ENCODE data around the gene RBM26. TPM values are rescaled to one million over a fixed set of nuclear protein-coding genes. Genes with fewer than 3 reads are reported as not detected.

RBM26 gene
- total RNA-seq, 1 experiment from 2014 or later, result 65.7 TPM

GRCh38 chr13:79341202-79341601, 64.9 kb downstream of the RBM26 start:
- no TSS peak for BruUV-seq (replicated peaks)
- intact Hi-C loops (cut with micrococcal nuclease; ENCODE audit: unreplicated experiment), result no loop called here

DNA sequence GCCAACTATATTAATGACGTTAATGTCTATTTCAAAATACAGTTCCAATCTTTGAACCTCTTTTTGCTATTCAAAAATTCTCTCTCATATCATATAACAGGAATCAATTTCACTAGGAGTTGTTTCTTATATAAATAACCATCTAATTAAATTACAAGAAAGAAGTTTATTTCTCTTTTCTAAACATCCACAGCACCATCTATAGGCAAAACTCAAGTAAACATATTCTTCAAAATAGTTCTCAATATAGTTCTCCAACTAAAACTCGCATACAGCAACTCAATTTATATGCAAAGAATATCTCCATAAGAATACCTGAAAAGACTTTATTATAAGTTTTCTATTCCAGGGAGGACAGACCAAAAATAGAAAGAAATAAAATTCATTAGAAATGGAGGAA, 65.6 kb downstream of the RBM26 start:
- TF ChIP-seq, protein P1, sequence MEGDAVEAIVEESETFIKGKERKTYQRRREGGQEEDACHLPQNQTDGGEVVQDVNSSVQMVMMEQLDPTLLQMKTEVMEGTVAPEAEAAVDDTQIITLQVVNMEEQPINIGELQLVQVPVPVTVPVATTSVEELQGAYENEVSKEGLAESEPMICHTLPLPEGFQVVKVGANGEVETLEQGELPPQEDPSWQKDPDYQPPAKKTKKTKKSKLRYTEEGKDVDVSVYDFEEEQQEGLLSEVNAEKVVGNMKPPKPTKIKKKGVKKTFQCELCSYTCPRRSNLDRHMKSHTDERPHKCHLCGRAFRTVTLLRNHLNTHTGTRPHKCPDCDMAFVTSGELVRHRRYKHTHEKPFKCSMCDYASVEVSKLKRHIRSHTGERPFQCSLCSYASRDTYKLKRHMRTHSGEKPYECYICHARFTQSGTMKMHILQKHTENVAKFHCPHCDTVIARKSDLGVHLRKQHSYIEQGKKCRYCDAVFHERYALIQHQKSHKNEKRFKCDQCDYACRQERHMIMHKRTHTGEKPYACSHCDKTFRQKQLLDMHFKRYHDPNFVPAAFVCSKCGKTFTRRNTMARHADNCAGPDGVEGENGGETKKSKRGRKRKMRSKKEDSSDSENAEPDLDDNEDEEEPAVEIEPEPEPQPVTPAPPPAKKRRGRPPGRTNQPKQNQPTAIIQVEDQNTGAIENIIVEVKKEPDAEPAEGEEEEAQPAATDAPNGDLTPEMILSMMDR (conservative IDR thresholded peaks at IDR 0.05; ENCODE audit: low read depth, low read length), result no peak; the same call in 1 of the 2 replicates
- H3K9me3 ChIP-seq (ENCODE audit: low read depth, low read length, poor library complexity, severe bottlenecking), result no peaks in the 10 kb centered on the region
- DNase-seq (ENCODE audit: low spot score), result no peak
- H3K4me1 ChIP-seq (ENCODE audit: insufficient read depth, low read length, poor library complexity, severe bottlenecking), result peaks cover 4% of the 10 kb centered on the region
- no peak overlapping the region for H3K27ac ChIP-seq (ENCODE audit: low read depth, low read length, poor library complexity, severe bottlenecking)
- no peak overlapping the region for H3K4me3 ChIP-seq (ENCODE audit: low read depth, low read length, poor library complexity, severe bottlenecking)
- H3K27me3 ChIP-seq (replicated peaks; ENCODE audit: insufficient read depth, low read depth, low read length, poor library complexity), result no peaks in the 10 kb centered on the region
- intact Hi-C loops (cut with micrococcal nuclease; ENCODE audit: unreplicated experiment), result no loop called here
- H3K36me3 ChIP-seq (ENCODE audit: insufficient read depth, low read length, poor library complexity, severe bottlenecking), result peaks cover 89% of the 10 kb centered on the region
- ChIA-PET POLR2A (ENCODE audit: low non-redundant PET) (no interaction called here), CTCF (no interaction called here)
- BruUV-seq (replicated peaks), result no TSS peak

More at GRCh38 chr13:79341202-79341601, 64.9 kb downstream of the RBM26 start:
- no peak overlapping the region for H3K4me3 ChIP-seq (ENCODE audit: low read depth, low read length, poor library complexity, severe bottlenecking)
- TF ChIP-seq, protein P1 (conservative IDR thresholded peaks at IDR 0.05; ENCODE audit: low read depth, low read length), result no peak
- TF ChIP-seq EZH2 (IDR thresholded peaks at IDR 0.05; ENCODE audit: borderline replicate concordance, low read depth, low read length, poor library complexity, severe bottlenecking), result no peak
- DNase-seq (ENCODE audit: low spot score), result no peak
- CTCF ChIA-PET, result no interaction called here
- POLR2A ChIA-PET (ENCODE audit: low non-redundant PET), result no interaction called here
- peaks cover 4% of the 10 kb centered on the region for H3K4me1 ChIP-seq (ENCODE audit: insufficient read depth, low read length, poor library complexity, severe bottlenecking)
- no peak overlapping the region for H3K27ac ChIP-seq (ENCODE audit: low read depth, low read length, poor library complexity, severe bottlenecking)
- peaks cover 83% of the 10 kb centered on the region for H3K36me3 ChIP-seq (ENCODE audit: insufficient read depth, low read length, poor library complexity, severe bottlenecking)
- no peaks in the 10 kb centered on the region for H3K27me3 ChIP-seq (replicated peaks; ENCODE audit: insufficient read depth, low read depth, low read length, poor library complexity)
- no peaks in the 10 kb centered on the region for H3K9me3 ChIP-seq (ENCODE audit: low read depth, low read length, poor library complexity, severe bottlenecking)

GRCh38 chr13:79338343-79338742, 67.7 kb downstream of the RBM26 start:
- H3K27me3 ChIP-seq (replicated peaks; ENCODE audit: insufficient read depth, low read depth, low read length, poor library complexity), result no peaks in the 10 kb centered on the region
- no TSS peak for BruUV-seq (replicated peaks)
- CTCF ChIA-PET, result no interaction called here
- TF ChIP-seq EZH2 (IDR thresholded peaks at IDR 0.05; ENCODE audit: borderline replicate concordance, low read depth, low read length, poor library complexity, severe bottlenecking), result no peak
- TF ChIP-seq, protein P1 (conservative IDR thresholded peaks at IDR 0.05; ENCODE audit: low read depth, low read length), result no peak
- intact Hi-C loops (cut with micrococcal nuclease; ENCODE audit: unreplicated experiment), result no loop called here
- DNase-seq (ENCODE audit: low spot score), result no peak
- H3K9me3 ChIP-seq (ENCODE audit: low read depth, low read length, poor library complexity, severe bottlenecking), result no peaks in the 10 kb centered on the region
- POLR2A ChIA-PET (ENCODE audit: low non-redundant PET), result no interaction called here
- no peak overlapping the region for H3K27ac ChIP-seq (ENCODE audit: low read depth, low read length, poor library complexity, severe bottlenecking)
- H3K4me3 ChIP-seq (ENCODE audit: low read depth, low read length, poor library complexity, severe bottlenecking), result no peak overlapping the region
- peaks cover 4% of the 10 kb centered on the region for H3K4me1 ChIP-seq (ENCODE audit: insufficient read depth, low read length, poor library complexity, severe bottlenecking)
- peaks cover 96% of the 10 kb centered on the region for H3K36me3 ChIP-seq (ENCODE audit: insufficient read depth, low read length, poor library complexity, severe bottlenecking)
